ENCODE data around the gene CXCL13.

DNA sequence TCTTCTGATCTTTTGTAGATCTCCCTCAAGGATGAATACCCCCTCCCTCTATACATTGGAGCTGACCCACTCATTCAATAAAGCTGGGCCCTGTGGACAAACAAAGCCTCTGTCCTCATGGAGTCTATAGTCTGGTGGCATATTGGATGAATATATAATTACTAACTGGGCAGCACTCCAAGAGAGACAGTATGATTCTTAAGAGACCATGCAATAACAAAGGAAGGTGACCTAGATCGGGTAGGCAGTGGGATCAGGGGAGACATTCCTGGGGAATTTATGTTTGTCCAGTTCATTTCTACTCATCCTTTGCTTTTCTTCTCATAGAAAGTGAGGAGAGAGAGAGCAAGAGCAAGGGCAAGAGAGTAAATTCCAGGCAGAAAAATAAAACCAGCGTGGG lies 23.5 kb upstream of the CXCL13 start:
- TF ChIP-seq POLR2A (IDR thresholded peaks at IDR 0.05) (no peak), POLR2AphosphoS5 (IDR thresholded peaks at IDR 0.05) (no peak)

Data from upper lobe of left lung (tissue), 4 donors.